Pulmonary artery endothelial cell (primary cell): ENCODE data around the gene SHROOM3. TPM values are rescaled to one million over a fixed set of nuclear protein-coding genes. Genes with fewer than 3 reads are reported as not detected.
A peak's percentile ranks its signal among the peaks of the same experiment; 100 is the strongest.

Experiments
- DNase-seq: peaks from one replicate; pipeline ENCODE4 v3.0.0-alpha.2; 2011; ENCODE audit warnings: low read depth, low spot score
- total RNA-seq: library from RNA; depleted of rRNA; stranded (reverse); fragments of >200 nt; gene quantifications from 2 replicates; pipeline ENCODE4 v1.2.3, GENCODE V29; 2014

Gene SHROOM3
- total RNA-seq, 1 donor from 2014 or later: 8.1 TPM

DNA sequence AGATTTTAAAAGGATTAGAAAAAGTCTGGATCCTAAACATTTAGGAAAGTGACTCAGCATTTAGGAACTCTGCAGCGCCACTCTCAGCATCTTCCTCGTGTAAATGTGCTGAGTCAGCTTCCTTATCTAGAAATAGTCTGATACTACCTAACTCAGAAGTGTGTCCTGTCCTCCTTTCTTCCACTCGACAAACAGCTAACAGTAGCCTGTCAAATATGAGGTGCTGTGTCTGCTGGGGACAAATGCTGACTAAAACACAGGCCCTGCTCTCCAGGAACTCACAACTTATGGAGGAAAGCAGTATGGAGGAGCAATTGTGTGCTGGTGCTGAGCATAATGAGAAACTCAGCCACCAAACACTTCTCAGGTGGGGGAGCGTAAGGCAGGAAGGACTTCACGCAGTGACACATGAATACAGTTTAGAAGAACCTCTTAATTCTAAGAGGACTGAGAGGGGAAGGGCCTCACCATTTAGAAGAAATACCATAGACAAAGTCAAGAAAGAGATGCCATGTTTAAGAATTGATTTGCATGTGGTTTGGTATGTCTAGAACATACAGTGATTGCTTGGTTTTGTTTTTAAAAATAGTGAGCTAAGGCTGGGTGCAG, 337.6 kb downstream of the SHROOM3 start:
- no peak for DNase-seq

DNA sequence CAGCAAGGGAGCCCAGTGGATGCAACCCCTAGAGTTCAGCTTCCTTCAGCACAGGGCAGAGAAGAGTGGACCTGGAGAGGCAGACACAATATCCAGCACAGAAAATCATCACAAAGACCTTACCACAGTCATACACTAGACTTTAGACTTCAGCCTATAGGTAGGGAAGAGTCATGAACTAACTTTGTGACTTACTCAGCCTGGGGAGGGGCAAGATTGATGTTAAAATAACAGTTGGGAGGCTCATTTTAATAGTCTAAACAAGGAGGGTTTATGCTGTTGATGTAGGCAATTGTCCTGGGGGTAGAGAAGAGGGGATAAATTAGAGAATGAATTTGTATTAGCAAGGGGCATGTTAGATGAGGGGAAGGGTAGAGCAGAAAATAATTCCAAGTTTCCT, 338.7 kb downstream of the SHROOM3 start:
- no peak for DNase-seq

DNA sequence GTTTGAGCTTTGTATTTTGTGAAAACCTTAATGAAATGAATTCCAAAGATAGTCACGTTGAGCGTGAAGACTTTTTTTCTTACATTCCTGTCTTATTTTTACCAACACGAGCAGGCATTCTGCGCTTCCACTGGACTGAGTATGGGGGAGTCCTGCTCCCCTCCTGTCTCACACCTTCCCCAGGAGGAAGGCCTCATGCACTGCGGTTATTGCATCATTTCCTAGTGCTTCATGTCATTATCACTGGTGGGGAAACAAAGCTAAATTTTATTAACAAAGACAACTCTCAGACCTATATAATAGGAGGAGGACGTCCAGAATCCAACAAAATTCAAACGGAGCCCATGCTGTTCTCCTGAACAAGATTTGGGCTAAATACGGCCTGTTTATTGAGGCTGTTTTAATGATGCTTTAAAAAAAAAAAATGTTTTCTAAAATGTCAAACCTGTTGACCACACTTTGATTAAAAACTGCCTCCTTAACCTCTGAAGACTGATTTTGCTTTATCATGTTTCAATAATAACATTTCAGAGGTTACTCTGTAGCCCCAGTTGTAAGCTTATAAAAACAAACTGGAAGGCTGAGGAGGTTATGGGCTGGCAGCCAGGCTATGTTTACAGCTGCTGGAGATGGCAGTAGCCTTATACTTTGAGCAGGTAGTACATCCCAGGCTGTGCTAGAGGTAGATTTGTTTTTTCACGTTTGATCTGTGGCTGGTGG, 344.9 kb downstream of the SHROOM3 start:
- DNase-seq: no peak

DNA sequence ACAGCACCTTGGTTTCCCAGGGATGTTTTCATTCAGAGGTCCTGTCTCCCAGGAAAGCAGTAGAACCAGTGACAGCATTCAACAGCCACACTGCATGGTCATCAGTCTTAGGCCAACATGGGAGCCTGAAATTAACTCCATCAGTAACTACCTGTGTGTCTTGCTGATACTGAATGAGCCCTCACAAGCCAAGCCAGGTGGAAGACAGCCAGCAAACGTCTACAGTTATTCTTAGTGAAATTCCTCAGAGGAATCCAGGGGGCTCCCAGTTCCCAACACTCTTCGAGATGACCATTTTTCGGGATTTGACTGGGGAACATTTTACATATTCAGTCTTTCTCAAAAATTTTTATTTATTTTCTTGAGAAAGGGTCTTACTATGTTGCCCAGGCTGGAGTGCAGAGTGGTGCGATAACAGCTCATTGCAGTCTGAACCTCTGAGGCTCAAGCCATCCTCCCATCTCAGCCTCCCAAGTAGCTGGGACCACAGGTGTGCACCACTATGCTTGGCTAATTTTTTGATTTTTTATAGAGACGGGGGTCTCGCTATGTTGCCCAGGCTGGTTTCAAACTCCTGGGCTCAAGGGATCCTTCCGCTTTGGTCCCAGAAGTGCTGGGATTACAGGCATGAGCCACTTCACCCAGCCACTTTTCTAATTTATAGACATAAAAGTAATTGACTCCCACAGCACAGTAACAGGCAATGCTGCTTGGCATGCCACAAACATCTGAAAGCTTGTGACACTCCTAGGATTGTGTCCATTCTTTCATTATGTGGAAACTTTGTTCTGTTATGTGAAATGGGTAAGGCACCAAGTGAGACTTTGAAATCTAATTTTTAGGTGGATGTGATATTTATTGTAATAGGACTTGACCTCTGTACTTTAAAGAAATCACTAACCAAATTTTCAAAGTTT, 346.0 kb downstream of the SHROOM3 start:
- DNase-seq: no peak

DNA sequence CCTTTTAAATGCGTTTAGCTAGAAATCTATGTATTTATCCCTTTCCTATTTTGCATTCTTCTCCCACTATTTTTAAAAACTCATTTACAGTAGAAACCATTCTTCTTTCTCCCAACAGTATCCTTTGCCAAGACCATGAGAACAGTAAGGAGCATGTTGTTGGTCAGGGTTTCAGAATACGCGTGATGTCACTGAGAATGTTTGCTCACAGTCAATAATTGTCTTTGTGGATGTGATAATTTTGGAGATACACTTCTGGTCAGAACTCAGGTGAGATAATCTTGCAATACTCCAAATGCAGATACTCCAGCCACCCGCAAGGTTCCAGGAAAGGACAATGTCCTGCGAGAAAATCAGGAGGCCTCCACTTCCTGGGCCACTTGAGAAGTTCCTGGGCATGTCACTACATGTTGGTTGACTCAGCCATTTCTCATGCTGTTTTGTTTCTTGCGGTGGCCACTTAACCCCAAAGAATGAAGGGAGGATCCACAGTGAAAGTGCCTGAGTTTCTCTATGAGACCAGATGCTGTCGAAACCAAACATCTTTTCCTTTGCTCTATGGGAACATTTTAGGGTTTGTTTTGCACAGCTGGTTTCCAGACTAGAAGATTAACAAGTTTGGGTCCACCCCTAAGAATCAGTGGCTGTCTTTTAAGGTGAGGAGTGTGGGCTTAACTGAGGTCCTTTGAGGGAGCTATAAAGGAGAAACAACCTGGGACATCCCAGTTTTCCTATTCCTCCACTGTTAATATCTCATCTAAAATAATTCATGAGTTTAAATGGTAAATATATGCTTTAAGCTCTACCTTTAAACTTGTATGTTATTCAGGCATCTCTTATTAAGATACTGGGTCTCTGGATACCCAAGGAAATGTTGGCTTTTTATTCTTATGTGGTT, 346.9 kb downstream of the SHROOM3 start:
- no peak for DNase-seq

DNA sequence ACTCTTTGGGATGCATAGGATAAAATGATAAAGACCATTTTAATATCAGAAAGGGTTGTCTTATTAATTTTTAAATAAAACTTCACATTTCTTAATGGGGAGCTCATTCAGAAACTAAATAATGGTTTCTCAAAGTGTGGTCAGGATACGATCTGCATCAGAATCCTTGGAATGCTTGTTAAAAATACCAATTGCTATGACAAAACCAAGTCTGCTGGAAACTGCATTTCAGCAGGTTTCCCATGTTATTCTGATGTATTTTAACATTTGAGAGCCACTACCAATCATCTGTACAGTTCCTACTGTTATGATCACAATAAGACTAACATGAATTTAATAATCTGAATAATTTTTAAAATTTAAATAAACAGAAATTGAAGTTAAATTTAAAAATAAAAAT, 347.8 kb downstream of the SHROOM3 start:
- DNase-seq: no peak

DNA sequence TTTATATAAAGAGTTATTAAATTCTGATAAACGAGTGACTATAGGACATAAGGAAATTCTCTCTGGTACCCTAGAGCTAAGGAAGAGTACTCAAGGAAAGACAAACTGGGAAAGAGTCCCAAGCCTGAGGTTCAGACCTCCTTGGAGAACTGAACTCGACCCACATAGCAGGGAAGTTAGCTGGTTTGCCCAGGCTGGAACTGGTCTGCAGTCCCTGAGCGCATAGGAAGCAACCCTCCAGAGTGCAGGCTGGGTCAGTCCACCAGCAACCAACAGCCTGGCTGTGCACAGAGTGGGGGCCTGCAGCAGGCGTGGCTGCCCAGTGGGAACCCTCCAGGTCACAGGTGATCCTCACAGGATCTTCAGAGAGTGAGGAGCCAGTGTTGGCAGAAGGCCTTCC, 348.8 kb downstream of the SHROOM3 start:
- no peak for DNase-seq

DNA sequence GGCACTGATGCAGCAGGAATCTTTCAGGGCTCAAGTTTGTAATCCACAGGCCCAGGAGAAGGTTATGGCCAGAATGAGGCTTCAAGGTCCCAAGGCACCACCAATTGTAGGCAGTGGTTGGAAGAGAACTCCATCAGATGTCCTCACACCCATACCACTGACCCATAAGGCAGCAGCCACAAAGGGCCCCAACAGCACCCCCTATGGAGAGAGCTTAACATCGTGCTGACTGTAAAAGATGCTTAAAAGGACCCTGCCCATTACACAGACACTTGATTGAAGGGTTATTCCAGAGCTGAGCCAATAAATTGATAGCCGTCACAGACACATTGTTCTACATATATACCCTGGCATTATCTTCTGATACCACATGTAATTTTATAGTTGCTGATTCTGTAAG, 349.2 kb downstream of the SHROOM3 start:
- no peak for DNase-seq

DNA sequence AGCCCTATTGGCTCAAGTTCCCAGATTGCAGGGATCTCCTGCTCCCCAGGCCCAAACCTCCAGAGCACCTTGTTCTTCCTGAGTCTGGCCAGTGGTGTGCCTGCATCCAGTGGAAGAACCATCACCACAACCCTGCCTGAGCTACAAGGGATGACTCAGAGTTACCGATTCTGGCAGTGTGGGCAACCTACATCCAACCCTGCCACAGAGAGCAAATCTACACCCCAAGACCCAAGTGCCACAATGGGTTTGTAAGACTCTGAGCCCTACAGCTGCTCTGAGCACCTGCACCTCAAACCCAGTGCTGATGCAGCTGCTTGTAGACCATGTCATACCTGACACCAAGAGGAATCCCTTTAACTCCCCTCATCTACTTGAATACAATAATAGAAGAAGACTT, 352.9 kb downstream of the SHROOM3 start:
- DNase-seq: no peak

DNA sequence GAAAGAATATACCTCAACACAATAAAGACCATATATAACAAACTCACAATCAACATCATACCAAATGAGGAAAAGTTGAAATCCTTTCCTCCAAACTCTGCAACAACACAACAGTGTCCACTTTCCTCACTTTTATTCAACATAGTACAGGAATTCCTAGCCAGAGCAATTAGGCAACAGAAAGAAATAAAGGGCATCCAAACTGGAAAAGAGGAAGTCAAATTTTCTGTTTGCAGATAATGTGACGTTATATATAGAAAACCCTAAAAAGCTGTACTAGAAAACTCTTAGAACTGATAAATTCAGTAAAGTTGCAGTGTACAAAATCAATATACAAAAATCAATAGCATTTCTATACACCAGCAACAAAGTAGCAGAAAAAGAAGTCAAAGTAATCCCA, 355.3 kb downstream of the SHROOM3 start:
- no peak for DNase-seq

DNA sequence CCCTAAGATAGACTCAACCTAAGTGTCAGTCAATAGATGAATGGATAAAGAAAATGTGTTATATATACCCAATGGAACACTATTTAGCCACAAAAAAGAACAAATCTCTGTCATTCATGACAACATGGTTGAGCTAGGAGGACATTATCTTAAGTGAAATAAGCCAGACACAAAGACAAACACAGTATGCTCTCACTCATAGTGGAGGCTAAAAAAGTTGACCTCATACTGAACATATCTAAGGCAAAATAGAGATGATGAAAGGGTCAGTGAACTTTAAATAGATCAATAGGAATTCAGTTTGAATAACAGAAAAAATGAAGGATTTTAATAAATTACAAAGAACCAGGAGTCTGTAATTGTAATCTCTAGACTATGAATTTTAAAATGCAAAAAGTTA, 356.4 kb downstream of the SHROOM3 start:
- no peak for DNase-seq

DNA sequence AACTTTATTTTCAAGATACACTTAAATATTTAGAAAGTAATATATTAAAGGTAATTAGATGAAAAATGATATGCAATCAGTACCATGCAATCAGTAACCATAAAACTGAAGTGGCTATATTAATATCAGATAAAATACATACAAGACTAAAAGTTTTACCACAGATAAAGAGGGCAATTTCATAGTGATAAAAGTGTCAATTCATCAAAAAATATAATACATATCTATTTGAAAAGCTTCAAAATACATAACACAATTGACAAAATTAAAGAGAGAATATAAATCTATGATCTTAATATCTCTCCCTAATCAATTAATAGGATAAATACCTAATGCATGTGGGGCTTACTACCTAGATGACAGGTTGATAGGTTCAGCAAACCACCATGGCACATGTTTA, 357.4 kb downstream of the SHROOM3 start:
- DNase-seq: no peak

DNA sequence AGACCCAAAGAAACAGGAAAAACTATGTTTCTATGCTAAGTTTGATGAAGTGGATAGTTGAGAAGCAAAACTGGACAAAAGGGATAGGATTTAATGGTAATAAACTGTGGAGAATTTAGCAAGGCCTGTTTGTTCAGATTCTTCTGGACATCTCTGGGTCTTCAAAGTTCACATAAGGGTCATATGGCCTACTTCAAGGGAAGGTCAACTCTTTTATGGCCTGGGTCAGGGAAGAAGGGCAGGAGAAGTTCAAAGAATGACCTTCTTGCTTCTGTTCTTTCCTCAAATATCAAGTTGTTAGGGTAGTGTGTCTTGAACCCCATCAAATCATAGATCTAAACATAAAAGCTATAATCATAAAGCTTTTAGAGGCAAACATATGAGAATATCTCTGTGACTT, 360.2 kb downstream of the SHROOM3 start:
- DNase-seq: no peak

DNA sequence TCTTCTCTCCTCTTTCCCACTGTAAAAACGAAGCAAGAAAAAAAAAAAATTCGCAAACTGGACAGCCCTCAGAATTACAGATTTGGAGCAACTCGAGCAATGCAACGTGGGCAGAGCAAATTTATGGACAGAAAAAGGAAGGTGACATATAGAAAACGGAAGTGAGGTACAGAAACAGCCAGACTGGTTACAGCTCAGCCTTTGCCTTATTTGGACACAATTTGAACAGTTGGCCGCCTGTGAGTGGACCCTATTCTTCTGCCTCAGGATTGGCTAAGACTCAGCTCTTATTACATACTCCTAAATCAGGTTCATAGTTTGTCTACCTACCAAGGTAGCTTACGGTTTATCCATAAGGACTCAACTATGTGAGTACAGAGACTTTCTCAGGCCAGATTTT, 364.1 kb downstream of the SHROOM3 start:
- no peak for DNase-seq

DNA sequence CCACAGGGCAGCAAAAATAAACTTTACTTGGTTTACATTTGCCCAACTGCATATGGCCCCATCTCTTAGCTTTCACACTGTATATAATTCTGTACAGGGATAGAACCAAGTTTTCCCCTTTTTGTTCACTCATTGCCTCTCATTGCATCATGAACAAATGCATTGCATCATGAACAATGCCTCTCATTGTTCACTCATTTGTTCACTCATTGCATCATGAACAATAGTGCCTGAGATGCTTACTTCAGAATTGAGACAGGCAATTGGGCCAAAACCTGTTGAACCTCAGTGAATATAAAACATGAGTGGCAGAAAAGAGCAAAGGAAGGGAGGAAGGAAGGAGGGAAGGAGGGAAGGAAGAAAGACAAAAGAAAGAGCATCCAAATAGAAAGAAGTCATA, 364.7 kb downstream of the SHROOM3 start:
- DNase-seq: no peak

DNA sequence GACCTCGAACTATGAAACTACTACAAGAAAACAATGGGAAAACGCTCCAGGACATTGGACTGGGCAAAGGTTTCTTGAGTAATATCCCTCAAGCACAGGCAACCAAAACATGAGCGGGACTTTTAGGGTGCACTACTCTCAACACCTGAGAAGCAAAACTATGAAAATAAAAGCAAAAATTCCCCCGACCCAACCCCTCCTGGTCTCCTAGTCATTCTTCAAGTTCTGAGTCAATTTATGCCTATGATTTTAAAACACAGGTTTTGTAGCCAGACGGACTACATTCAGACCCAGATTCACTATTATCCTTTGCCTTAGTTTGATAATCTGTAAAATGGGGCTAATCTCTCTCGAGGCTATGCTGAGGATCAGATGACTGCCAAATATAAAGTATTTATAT, 365.9 kb downstream of the SHROOM3 start:
- DNase-seq: no peak

DNA sequence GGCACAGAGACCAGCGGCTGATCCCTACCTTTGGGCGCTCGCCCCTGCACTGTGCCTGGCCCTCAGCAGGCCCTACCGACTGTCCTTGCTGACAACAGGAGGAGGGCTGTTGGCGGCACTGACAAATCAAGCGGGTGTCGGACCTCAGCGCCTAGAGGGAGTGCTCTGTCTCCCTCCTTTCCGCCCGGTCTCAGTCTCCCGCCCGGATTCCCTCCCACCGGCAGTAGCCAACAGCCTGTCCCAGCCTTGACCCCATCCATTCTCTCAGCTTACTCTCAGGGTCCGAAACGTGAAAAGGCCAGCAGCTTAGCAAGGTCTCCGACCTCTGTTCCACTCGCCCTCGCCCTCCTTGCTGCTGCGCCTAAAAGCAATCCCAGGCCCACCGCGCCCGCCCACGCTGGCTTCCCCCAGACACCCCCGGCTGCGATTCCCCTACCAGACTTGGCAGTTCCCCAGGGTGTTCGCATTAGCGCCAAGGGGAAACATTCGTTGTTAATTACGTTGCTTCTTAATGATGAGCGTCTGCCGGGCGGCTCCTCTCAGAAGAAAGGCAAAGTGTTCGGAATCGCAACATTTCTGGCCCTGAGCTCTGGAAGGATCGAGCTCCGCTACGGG, 366.7 kb downstream of the SHROOM3 start:
- DNase-seq: no peak

DNA sequence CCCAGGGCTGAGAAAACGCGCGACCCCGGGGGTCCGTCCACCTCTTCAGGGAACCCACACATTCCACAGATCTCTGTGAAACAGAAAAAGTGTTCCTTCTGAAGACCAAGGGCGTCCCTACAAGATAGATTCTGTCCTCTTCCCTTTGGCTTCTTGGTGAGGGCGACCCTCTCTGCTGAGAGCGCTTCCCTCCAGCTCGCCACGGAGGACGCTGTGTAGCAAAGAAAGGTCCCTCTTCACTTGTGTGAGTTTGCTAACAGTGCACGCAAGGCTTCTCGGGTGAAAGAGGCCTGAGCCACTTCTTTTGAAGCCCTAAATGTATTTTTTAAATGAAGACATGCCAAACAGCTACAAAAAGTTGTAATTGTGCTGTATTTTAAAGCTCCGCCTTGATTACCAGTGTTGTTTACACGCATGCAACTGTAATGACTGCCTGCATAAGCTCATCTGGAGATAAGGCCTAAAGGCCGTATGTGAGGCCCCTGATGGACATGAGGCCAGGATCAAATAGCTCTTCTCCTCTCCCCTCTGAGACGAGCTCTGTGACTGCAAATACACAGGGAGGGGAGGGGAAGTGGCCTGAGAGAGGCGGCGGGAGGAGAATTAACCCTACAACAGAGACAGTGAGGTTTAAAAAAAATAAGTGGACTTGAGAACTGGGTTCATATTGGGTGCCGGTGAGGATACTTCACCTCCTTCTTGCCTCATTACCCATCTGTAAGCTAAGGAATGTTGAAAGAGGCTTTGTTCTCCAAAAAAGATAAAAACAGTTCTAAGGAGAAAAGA, 367.4 kb downstream of the SHROOM3 start:
- no peak for DNase-seq

DNA sequence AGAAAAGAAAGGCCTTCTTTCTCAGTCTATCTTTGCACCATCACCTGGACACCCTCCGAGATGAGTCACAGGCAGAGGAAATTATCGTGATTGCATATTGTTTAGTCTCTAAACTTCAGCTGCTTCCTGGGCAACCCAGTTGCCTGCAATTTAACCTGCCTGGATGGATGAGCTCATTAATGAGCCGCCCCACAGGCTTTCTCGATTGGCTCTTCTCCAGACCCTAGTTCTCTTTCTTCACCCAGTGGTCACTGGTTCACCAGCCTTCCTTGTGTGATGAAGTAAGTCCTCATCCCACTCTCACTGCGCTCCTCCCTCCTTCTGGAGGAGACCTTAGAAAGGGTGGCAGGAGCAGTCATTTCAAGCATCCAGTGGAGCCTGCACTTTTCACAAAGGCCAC, 368.5 kb downstream of the SHROOM3 start:
- DNase-seq: peak; percentile 36

DNA sequence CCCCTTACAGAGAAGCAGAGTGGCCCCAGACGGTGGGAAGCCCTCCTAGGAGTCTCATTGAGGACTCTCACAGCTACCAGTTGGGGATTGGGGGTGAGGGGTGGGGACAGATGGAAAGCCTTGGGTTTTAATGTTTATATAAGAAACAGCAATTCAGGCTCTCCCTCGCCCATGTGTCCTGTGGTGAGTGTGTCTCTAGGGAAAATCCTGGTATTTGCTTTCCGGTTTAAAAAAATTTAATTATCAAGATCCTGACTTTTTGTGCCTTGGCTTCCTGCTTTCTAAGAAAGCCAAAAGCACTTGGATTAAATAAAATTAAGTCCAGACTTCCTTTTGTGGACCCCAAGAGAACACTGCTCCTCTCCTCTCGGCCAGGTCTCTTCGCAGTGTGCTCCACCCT, 369.1 kb downstream of the SHROOM3 start:
- DNase-seq: no peak
